HTERT RPE-1 (cell line): ENCODE results near the gene ETV5.

Experiments used
- in situ Hi-C: fragments of 300-500 bp; cut with MboI; formaldehyde crosslinking; loops from 4 replicates; pipeline ENCODE4 v1.14.3; 2020; ENCODE audit warnings: low sequenced_read_pairs

Gene ETV5

DNA sequence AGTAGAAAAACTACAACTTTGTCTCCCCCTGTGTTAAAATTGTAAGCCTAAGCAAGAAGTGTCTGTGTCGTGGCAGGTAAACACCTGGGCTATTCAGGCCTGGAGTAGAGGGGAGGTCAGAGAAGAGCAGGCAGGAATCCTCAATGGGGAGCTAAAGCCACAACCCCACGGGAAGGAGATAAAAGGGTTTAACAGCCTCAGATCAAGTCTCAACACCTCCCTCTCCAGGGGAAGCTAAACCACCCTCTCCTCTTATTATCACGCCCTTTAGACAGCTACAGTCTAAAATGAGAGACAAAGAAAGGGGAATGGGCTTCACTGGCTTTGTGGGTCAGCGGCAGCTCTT, 11.6 kb downstream of the ETV5 start:
- in situ Hi-C loops = no loop called here

DNA sequence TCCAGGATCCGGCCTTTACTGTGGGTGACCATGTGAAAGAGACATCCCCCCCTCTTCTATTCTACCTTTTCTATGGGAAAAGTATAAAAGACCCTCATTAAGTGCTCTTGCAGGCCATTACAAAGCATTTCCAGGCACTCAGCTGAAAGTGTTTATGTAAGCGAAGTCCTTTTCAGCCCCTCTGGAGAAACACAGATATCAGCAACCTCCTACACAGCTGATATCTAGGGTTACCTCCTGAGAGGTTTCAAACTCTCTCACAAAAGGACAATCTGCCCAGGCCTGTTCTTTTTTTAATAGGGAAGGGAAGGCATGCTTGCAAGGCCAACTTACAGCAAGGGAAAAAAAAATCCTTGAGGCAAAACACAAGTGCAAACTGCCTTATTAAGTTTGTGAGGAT, 12.6 kb downstream of the ETV5 start:
- in situ Hi-C loops = no loop called here

DNA sequence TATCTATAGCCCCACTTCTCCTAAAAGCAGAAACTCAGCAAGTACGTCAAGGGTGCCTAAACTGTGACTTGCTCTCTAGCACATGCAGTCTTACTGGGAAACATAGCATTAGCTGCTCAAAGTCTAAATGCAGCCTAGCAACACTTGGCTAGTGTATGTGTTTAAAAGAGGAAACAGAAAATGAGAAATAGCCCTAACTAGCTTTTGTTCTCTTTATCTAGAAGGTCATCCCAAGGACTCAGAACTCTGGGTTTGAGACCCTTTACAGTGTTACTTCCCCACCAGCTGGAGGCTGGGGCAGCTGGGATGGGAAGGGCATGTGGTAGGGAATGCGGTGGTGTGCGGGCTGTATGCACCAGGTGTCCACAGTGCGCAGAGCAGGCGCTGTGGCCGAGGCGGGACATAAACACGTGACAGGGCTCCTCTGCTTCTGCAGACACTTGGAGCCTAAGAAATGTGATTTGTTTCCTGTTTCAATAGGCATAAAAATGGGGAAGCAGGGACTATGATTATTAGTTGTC, 13.3 kb downstream of the ETV5 start:
- in situ Hi-C loops = no loop called here

DNA sequence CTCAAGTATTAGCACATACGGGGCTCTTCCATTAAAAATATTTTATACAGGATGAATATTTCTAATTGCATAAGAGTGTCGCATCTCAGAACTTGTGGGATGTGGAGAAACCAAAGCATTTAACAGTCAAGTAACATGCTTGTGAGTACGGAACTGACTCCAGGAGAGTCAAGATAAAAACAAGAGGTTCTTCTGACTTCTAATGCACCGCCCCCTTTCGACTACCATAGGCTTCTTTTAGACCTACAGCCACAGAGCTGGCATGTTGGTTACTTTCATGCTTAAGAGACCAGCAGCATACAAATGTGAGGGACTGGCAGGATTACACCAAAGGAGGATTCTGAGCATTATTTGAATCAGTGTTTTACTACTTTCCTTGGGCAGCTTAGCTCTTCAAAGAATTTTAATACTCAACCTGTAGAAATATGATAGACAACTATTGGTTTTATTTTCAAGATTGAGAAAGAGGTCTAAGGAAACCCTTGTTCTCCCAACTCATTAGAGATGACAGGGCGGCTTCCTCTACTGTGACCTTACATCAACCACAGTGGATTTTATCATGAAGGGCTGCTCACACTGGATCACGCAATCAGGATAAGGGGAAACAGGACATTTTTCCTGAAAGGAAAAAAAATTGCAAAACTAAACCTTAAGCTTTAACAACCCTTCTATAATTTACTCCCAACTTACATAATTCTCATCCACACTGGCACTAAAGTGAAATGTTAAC, 14.0 kb downstream of the ETV5 start:
- in situ Hi-C loops = no loop called here

DNA sequence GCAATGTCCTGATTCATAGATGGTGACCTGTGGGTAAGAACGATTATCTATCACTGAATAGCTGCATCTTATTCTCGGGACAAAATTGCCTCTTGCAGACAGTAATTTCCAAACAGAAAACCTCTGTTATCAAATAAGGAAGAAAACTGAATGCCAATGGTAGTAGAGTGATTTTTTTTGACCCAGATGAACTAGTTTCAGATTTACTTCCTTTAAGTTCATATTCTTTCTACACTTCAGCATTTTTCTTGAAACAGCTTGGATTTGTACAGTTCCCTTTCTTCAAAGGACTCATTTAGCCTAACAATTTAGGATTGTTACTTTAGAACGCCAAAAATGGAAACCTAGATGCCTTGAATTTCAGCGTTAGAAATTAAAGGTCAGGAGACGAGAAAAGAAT, 14.6 kb downstream of the ETV5 start:
- in situ Hi-C loops = no loop called here

DNA sequence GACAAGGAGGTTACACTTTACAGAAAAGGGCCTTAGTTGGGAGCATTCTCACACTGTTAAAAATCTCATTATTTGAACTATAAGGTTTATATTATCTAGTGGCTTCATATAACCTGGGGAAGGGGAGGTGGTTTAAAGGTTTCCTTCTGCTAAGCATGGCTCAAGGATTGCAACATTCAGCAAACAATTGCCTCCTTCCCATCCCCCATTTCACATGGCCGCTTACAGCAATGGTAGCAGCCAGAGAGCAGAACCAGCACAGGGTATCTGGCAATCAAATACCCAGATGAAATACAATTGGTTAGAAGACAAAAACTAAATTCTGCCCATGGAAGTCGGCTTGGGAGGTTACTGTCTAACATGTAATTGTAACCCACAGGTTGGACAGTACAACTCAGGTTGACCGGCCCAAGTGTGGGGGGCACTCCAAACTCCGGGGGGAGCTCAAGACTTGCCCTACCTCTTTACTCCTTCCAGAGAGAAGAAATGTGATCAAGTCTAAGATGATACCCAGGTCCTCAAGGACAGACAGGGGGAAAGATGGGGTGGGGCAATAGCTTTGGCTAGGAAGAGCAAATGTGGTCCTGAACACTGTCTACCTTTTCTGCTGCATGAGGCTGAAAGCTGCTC, 15.5 kb downstream of the ETV5 start:
- in situ Hi-C loops = no loop called here

DNA sequence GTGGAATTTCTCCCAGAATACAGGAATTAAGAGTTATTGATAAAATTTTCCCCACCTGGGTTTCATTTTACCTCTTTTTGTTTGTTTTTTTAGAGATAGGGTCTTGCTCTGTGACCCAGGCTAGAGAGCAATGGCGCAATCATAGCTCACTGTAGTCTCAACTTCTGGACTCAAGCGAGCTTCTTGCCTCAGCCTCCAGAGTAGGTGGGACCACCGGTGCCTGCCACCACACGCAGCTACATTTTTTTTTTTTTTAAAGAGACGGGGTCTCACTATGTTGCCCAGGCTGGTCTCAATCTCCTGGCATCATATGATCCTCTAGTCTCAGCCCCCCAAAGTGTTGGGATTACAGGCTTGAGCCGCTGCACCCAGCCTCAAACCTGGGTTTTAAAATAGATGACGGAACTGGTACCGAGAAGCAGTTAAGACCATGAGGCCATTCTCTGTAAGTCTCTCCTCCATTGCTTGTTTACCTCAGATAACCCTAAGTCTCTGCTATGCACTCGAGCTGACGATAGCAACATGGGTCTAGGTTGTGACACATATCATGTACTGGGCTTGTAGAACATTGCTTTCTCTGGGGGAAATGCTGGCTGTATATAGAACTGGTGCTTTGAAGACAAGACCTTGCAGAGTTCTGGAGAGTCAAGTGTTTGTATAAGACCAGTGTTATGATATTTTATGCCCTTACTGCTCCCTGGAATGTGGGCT, 16.4 kb downstream of the ETV5 start:
- in situ Hi-C loops = no loop called here

DNA sequence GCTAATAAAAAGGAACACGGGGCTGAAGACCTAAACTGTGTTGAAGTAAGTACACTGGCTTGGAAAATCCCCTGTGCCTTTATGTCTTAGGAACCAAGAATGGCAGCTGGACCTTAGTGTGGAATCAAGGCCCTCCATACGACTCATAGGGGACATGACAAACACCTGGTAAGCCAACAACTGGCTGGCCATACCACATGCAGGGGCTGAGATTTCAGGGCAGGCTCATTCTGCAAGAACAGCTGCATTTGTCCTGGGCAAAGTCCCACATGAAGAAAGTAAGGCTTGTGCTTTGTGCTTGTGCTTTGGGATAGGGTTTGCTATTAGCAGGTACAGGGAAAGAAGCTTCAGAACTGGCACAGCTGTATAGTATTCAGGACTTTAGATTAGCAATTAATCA, 18.0 kb downstream of the ETV5 start:
- in situ Hi-C loops = no loop called here

DNA sequence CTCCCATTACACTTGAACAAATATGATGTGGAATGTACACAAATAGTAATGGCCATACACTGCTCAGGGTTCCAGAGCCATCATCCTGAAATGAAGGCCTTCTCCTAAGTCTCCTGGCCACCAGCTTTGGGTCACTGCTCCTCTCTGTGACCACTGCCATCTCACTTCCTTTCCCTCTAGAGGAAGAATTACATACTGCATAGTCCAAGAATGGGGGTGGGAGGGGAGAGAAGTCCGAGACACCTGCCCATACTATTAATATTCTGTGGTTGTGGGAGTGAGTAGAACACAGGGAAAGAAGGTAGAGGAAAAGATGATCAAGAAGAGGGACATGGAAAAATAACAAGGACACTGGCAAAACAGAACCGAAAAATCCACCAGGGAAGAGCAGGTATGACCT, 20.6 kb downstream of the ETV5 start:
- in situ Hi-C loops = no loop called here

DNA sequence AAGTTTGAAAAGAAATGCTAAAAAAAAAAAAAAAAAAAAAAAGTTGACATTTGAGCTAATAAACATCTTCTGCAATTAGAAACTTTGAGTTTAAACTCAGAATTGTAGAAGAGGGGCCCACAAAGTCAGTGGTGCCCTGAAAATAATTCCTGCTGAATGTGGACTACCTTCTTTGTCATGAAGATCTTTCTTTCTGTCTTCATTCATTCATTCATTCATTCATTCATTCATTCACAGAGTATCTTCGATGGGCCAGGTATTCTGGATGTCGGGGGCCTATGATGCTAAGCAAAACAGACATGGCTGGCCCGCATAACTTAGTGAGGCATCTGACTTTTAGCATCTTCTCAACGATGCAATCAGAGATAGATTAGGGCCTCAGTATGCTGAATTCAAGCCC, 24.6 kb downstream of the ETV5 start:
- in situ Hi-C loops = no loop called here

DNA sequence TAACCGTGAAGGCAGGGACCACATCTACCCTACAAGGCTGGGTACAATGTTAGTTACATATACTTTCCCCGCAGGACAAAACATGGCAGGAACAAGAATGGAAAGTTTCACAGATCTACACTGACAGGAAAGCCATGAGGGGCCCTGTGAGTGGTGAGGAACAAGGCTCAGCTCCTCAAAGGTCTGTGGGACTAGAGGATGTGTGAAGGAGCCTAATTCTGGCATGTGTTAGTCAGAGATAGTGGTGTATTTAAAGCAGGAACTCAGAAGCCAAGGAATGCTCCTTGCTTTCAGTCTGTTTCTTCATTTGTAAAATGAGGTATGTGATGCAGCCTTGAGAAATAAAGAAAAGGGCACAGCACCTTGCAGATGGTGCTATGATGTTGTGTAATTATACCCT, 25.1 kb downstream of the ETV5 start:
- in situ Hi-C loops = no loop called here

DNA sequence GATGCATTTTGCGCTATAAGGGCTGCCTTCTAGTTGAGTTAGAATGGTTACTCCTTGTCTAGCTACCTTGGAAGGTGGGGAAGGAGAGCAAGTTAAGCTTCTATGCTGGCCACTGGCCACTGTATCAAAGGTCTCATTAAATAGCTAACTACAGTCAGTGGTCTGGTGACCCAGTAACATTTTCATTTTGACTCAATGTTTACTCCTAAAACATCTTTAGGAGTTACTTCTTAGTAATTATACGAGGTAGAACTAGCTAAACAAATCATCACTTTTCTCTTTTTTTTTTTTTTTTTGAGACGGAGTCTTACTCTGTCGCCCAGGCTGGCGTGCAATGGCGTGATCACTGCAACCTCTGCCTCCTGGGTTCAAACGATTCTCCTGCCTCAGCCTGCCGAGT, 26.7 kb downstream of the ETV5 start:
- in situ Hi-C loops = no loop called here

DNA sequence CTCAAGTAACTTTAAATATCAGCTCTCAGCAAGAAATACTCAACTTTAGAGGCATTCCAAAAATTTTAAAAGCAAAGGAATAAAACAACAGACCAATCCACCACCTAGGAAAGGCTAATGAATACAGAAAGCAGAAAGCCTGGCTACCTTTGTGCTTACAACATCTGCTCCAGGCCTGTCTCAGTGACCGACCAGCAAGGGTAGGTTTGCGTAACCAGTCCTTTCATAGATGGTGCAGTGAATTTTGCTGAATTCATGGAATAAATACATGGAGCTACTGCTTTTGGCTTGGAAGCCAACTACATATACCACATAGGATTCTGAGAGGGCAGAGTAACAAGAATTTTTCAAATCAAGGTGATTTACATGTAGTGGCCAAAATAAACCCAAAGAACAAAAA, 27.2 kb downstream of the ETV5 start:
- in situ Hi-C loops = no loop called here

DNA sequence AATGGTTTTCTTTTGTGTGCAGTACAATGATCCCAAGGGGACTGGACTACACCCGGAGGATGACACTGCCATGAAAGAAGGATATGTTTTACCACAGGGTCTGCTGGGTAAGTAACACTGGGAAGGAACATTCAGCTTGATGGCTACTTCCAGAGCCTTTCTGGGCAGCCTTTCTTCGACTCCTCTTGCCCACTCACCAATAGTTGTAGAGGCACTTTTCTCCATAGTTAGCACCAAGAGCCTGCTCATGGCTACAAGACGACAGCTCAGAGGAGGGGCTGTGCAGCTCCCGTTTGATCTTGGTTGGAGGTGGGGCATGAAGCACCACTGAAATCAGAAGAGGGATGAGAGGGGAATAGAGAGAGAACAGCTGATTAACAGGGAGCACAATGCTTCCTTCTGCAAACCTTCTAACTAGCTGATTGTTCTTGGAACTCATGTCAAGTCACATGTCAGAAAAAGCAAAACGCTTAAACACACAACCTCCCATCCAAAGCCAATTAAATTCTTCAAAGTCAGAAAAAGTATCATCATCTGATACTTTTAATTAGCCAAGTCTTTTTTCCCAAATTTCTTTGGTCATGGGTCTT, 27.9 kb downstream of the ETV5 start:
- in situ Hi-C loops = no loop called here

DNA sequence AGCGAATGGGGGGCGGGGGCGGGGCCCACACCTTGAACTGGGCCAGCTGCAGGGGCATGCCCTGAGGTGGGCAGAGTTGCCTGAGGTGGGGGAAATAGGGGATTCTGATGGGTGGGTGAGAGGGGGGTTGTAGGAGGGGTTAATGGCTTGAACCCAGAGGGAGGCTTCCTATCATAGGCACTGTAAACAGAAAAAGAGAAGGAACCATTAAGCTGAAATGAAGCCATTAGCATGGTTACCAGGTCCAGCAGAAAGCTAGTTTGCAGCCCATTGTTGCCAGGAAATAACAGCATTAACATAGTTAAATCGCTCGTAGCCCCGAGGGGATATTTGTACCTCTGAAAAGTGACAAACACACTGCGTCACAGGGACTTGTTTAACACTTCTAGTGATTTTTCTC, 29.0 kb downstream of the ETV5 start:
- in situ Hi-C loops = no loop called here

DNA sequence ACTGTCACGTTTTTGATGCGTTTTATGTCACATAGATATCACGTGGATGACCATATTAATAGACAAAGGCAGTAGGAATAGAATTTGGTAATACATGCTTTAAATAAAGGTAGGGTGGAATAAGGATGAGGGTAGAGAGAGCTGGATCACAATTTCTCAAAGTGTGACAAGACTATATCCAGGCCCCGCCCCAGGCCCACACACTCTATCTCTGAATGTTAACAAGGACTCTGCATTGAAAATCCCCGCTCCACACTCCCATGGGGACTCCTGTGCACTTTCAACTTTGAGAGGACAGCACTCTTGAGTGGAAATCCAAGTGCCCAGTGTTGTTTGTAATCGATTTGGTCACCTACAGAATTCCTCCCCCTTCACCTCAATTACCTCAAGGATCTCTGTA, 31.4 kb downstream of the ETV5 start:
- in situ Hi-C loops = no loop called here

DNA sequence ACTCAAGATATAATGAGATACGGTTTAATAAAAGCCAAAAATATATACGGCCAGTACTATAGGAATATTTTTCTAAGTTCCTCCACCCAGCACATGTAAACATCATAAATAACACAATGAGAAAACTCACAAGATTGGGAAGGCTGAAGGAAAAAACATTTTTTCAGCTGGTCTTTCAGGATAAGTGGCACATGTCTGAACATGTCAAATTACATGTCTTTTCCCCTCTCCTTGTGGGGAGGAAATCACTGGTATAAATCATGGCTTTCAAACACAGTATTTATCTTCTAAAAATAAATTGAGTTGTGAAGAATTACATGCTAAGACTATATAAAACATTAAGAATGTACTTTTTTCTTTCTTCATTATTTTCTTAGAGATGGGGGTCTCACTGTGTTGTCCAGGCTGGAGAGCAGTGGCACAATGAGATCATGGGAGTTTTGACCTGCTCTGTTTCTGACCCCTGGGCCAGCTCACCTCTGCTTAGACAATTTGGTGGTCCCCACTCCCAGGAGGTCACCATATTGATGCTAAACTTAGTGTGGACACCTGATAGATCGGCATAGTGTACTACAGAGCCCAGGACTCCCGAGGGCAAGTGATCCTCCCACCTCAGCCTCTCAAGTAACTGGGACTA, 32.8 kb downstream of the ETV5 start:
- in situ Hi-C loops = no loop called here

DNA sequence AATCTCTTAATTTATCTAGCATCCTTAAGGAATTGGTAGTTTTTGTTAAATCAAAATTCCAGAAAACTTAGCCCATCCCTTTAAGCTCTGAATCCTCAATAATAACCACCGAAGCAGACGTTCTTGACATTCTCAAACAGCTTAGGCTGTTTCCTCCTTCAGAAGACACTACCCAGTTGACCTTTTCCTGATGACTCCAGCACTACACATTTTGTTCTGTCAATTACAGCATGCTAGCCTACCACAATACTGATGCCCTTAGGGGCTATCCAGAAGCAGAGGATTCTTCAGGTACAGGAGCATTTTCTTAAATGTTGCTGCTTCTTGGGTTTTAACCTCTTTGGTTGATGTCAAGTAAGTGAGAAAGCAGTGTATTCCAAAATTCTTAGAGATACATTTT, 33.4 kb downstream of the ETV5 start:
- in situ Hi-C loops = no loop called here

DNA sequence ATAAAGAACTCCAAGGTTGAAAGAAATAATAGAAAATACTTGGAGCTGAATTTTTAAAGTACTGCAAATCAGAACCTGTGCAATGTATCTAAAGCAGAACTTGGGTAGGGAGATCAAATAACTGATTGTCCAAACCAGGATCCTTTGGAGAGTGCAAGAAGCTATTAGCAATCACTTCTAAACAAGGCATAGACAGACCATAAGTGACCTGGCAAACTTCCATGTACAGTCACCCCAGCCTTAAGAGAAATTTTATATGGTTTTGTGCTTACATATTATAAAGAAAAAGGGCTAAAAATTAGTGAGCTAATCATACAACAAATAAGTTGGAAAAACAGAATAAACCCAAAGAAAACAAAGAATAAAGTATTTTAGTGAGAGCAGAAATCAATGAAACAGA, 35.2 kb downstream of the ETV5 start:
- in situ Hi-C loops = no loop called here

DNA sequence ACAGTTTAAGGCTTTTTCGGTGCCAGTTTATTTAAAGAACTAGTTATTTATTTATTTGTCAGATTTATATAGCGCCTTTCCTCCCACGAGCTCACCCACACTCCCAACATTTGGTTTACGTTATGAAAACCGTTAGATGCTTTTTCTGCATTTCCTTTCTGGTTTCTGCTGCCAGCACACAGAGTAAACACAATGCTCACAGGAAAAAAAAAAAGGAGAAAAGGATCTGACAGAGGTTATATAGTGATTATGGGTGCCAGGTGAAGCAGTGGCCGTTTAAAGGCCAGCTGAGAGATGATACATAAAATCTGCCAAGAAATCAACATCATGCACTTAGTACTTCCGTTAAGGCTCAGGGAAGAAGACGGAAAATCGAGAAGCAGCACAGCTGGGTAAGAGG, 37.9 kb downstream of the ETV5 start:
- in situ Hi-C loops = no loop called here

DNA sequence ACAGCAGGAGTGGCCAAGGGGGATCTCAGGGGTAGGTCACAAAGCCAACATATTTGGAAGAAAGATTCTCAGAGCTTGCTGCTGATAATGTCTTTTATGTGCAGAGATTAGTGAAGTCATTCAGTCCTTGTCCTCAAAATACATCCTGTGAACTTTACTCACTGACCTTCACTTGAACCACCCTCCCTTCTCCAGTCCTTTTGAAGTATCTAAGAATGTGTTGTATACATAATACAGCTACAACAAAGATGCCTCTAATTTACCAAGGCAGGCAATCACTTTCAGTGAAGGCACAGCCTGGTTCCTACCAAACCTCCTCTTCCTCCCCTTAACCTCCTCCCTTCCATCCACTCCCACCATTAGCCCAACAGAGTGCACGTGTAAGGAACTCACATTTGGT, 38.3 kb downstream of the ETV5 start:
- in situ Hi-C loops = no loop called here
